HL-60 (cell line): ENCODE data around the gene PMP22.

Source experiments
- DNase-seq, 2 experiments: peaks; one replicate each; pipeline ENCODE4 v3.0.0-alpha.2; 2010 to 2020; ENCODE audit warnings: low read depth in 1 of 2, low spot score in 1 of 2
- H3K27ac ChIP-seq: fragments of 250-450 bp; sonication (Bioruptor Pico); replicated peaks from 2 replicates; pipeline ENCODE4 v1.5.1; 2020; ENCODE audit warnings: mild to moderate bottlenecking, moderate library complexity
- H3K27me3 ChIP-seq: fragments of 250-450 bp; sonication (Bioruptor Pico); 2 replicates; pipeline ENCODE4 v1.5.1; 2021; ENCODE audit warnings: mild to moderate bottlenecking, moderate library complexity; ENCODE audit not compliant: insufficient read depth, poor library complexity, severe bottlenecking
- H3K4me3 ChIP-seq: replicated peaks from 2 replicates; pipeline ENCODE4 v1.5.1; 2011; ENCODE audit warnings: mild to moderate bottlenecking, control low read depth, low read length; ENCODE audit not compliant: insufficient read depth
- CTCF ChIP-seq: IDR thresholded peaks from one replicate; pipeline ENCODE4 v1.5.1; 2011; ENCODE audit warnings: low read length, control low read depth, inconsistent platforms; ENCODE audit not compliant: insufficient read depth
- GABPA ChIP-seq: IDR thresholded peaks from 2 replicates; pipeline ENCODE4 v1.6.1; 2012; ENCODE audit warnings: low read depth
- POLR2AphosphoS5 ChIP-seq: IDR thresholded peaks from 2 replicates; pipeline ENCODE4 v1.6.1; 2012; ENCODE audit warnings: low read depth
- REST ChIP-seq: IDR thresholded peaks from 2 replicates; pipeline ENCODE4 v1.6.1; 2012; ENCODE audit warnings: low read depth; ENCODE audit not compliant: insufficient replicate concordance
- SPI1 ChIP-seq: IDR thresholded peaks from 2 replicates; pipeline ENCODE4 v1.6.1; 2012; ENCODE audit warnings: low read depth, mild to moderate bottlenecking, borderline replicate concordance

PMP22 gene

GRCh38 chr17:15285466-15285865 is 20.3 kb upstream of the PMP22 start:
- TF ChIP-seq REST, result no peak
- no peak for TF ChIP-seq POLR2AphosphoS5
- TF ChIP-seq CTCF, result no peak
- no peak for TF ChIP-seq SPI1
- no peak for TF ChIP-seq GABPA
- no peaks in the 10 kb centered on the region for H3K27me3 ChIP-seq
- no peak for DNase-seq
- H3K4me3 ChIP-seq, result no peak overlapping the region
- H3K27ac ChIP-seq, result no peak overlapping the region

GRCh38 chr17:15284537-15284936 is 19.4 kb upstream of the PMP22 start:
- Histone ChIP-seq H3K4me3 (no peak overlapping the region), H3K27ac (no peak overlapping the region), H3K27me3 (no peaks in the 10 kb centered on the region)
- no peak for DNase-seq
- no peak for TF ChIP-seq REST
- TF ChIP-seq GABPA, result no peak

- no peaks in the 10 kb centered on the region for H3K27me3 ChIP-seq
These were observed 19.0 kb upstream of the PMP22 start for GRCh38 chr17:15284107-15284506.

More at GRCh38 chr17:15284107-15284506, 19.0 kb upstream of the PMP22 start:
- no peak for DNase-seq
- Histone ChIP-seq H3K27ac (no peak overlapping the region), H3K4me3 (no peak overlapping the region)
- TF ChIP-seq REST (no peak), POLR2AphosphoS5 (no peak), SPI1 (no peak), CTCF (no peak), GABPA (no peak)
